Osteoblast (primary cell): ENCODE measurements around the gene ELMO1. TPM values are rescaled to one million over a fixed set of nuclear protein-coding genes. Genes with fewer than 3 reads are reported as not detected.

ENCODE experiments used
- DNase-seq: peaks from one replicate; pipeline ENCODE4 v3.0.0; 2011; ENCODE audit warnings: low spot score, mixed read lengths; ENCODE audit not compliant: insufficient read length; ENCODE audit errors: missing footprints
- H2AFZ ChIP-seq: 2 replicates; pipeline ENCODE4 v1.6.0; 2011; ENCODE audit warnings: mild to moderate bottlenecking, low read length
- H3K27ac ChIP-seq: 2 replicates; pipeline ENCODE4 v1.5.1; 2011; ENCODE audit warnings: mild to moderate bottlenecking, low read depth, low read length, moderate library complexity
- H3K27me3 ChIP-seq: 2 replicates; pipeline ENCODE4 v1.6.0; 2012; ENCODE audit warnings: mild to moderate bottlenecking, control low read depth, inconsistent platforms, low read length, moderate library complexity; ENCODE audit not compliant: insufficient read depth
- H3K36me3 ChIP-seq: 2 replicates; pipeline ENCODE4 v1.5.1; 2011; ENCODE audit warnings: mild to moderate bottlenecking, low read length, control low read depth, moderate library complexity; ENCODE audit not compliant: insufficient read depth
- H3K4me1 ChIP-seq: 2 replicates; pipeline ENCODE4 v1.5.1; 2011; ENCODE audit warnings: mild to moderate bottlenecking, low read length, control low read depth, moderate library complexity; ENCODE audit not compliant: insufficient read depth
- H3K4me2 ChIP-seq: 2 replicates; pipeline ENCODE4 v1.6.0; 2011; ENCODE audit warnings: mild to moderate bottlenecking, low read length; ENCODE audit not compliant: insufficient read depth
- H3K4me3 ChIP-seq: fragments of 200-600 bp; sonication (generic); 3 replicates; pipeline ENCODE4 v1.5.1; 2012; ENCODE audit warnings: mild to moderate bottlenecking, low read length, inconsistent platforms; ENCODE audit not compliant: insufficient read depth
- H3K79me2 ChIP-seq: 2 replicates; pipeline ENCODE4 v1.6.0; 2012; ENCODE audit warnings: mild to moderate bottlenecking, low read length, control low read depth, inconsistent platforms; ENCODE audit not compliant: insufficient read depth
- H3K9me3 ChIP-seq: 2 replicates; pipeline ENCODE4 v1.5.1; 2011; ENCODE audit warnings: low read depth, low read length, control low read depth
- H4K20me1 ChIP-seq: 2 replicates; pipeline ENCODE4 v1.6.0; 2012; ENCODE audit warnings: mild to moderate bottlenecking, low read length, control low read depth; ENCODE audit not compliant: insufficient read depth
- total RNA-seq: library from RNA; depleted of rRNA; stranded (reverse); fragments of >200 nt; gene quantifications from 2 replicates; pipeline ENCODE4 v1.2.3, GENCODE V29; 2012
- TF ChIP-seq, protein P1 (sequence below): IDR thresholded peaks from 2 replicates; pipeline ENCODE4 v1.5.1; 2011; ENCODE audit warnings: mild to moderate bottlenecking, low read depth, low read length, moderate library complexity; ENCODE audit errors: extremely low read depth

ELMO1 gene
- total RNA-seq, 1 donor: 2.2 TPM

DNA sequence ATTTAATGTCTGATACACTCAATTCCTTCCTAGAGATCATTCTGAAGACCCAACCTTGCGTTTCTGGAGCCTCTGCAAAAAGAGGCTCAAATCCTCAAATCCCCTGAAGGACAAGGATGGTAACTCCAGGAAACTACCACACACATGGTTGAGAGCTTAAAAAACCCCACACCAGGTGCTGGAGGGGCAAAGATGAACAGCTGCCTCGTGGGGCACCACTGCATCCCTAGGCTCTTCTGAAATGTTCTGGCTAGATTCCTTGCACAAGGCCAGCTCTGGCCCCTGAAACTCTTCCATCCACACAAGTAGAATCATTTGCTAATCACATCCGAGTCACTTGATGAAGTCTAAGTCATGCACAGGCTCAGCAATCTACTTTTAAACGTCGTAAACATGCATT is 286.6 kb downstream of the ELMO1 start:
- Histone ChIP-seq H3K79me2 (no peaks in the 10 kb centered on the region), H3K4me1 (no peaks in the 10 kb centered on the region), H3K4me2 (no peak overlapping the region), H3K27ac (no peak overlapping the region), H3K4me3 (no peak overlapping the region), H3K36me3 (no peaks in the 10 kb centered on the region), H2AFZ (no peak overlapping the region), H4K20me1 (no peaks in the 10 kb centered on the region), H3K9me3 (no peaks in the 10 kb centered on the region), H3K27me3 (no peaks in the 10 kb centered on the region)
- TF ChIP-seq, protein P1, sequence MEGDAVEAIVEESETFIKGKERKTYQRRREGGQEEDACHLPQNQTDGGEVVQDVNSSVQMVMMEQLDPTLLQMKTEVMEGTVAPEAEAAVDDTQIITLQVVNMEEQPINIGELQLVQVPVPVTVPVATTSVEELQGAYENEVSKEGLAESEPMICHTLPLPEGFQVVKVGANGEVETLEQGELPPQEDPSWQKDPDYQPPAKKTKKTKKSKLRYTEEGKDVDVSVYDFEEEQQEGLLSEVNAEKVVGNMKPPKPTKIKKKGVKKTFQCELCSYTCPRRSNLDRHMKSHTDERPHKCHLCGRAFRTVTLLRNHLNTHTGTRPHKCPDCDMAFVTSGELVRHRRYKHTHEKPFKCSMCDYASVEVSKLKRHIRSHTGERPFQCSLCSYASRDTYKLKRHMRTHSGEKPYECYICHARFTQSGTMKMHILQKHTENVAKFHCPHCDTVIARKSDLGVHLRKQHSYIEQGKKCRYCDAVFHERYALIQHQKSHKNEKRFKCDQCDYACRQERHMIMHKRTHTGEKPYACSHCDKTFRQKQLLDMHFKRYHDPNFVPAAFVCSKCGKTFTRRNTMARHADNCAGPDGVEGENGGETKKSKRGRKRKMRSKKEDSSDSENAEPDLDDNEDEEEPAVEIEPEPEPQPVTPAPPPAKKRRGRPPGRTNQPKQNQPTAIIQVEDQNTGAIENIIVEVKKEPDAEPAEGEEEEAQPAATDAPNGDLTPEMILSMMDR: no peak
- DNase-seq: no peak

- H3K79me2 ChIP-seq: no peaks in the 10 kb centered on the region
- DNase-seq: peak; percentile 25
- no peaks in the 10 kb centered on the region for H4K20me1 ChIP-seq
- H3K9me3 ChIP-seq: no peaks in the 10 kb centered on the region
- no peaks in the 10 kb centered on the region for H3K27me3 ChIP-seq
- no peak overlapping the region for H2AFZ ChIP-seq
- no peaks in the 10 kb centered on the region for H3K4me1 ChIP-seq
- H3K36me3 ChIP-seq: no peaks in the 10 kb centered on the region
- TF ChIP-seq, protein P1: no peak
- no peak overlapping the region for H3K4me2 ChIP-seq
- H3K27ac ChIP-seq: no peak overlapping the region
- no peak overlapping the region for H3K4me3 ChIP-seq
Observed at GRCh38 chr7:37160656-37161055, 288.0 kb downstream of the ELMO1 start.

DNA sequence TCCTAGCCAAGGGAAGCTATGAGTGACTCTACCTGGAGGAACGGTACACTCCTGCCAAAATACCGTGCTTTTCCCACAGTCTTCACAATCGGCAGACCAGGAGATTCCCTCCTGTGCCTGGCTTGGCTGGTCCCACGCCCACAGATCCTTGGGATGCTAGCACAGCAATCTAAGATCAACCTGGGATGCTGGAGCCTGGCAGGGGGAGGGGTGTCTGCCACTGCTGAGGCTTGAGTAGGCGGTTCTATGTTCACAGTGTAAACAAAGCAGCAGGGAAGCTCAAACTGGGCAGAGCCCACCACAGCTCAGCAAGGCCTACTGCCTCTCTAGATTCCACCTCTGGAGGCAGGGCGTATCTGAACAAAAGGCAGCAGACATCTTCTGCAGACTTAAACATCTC is 295.3 kb downstream of the ELMO1 start:
- no peaks in the 10 kb centered on the region for H3K4me1 ChIP-seq
- no peaks in the 10 kb centered on the region for H3K79me2 ChIP-seq
- no peak overlapping the region for H3K4me2 ChIP-seq
- no peak overlapping the region for H3K27ac ChIP-seq
- DNase-seq: no peak
- H3K9me3 ChIP-seq: no peaks in the 10 kb centered on the region
- H4K20me1 ChIP-seq: no peaks in the 10 kb centered on the region
- no peak overlapping the region for H3K4me3 ChIP-seq
- no peaks in the 10 kb centered on the region for H3K36me3 ChIP-seq
- no peaks in the 10 kb centered on the region for H3K27me3 ChIP-seq
- TF ChIP-seq, protein P1: no peak
- H2AFZ ChIP-seq: no peak overlapping the region

DNA sequence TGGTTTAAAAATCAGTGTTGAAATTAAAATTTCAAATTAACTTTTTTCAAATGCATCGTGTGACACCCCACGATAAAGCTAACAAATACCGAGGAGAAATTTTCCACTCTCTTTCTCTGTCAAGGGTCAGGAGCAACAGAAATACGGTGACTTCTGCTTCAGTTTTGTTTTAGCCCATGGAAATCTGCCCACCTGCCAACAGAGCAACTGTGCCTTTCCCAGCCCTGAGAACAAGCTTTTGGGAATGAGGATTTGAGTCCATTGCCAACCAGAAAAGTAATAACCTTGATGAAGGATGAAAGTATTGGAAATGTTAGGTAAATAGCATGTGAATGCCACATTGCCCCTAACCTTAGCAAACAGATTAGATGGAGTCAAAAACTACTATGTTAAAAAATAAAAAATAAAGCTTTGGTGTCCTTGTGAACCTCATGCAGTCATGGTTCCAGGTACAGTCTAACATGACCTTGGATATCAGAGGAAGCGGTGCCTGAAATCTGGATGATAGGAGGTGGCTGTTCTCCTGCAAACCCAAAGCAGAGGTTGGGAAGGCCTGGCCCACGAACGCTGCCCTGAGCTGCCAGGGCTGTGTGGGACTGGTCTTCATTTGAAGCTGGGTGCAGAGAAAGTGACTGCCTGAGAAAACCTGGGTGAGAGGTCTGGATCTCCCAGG is 296.8 kb downstream of the ELMO1 start:
- H3K79me2 ChIP-seq: no peaks in the 10 kb centered on the region
- no peaks in the 10 kb centered on the region for H3K9me3 ChIP-seq
- H3K4me3 ChIP-seq: no peak overlapping the region
- no peak overlapping the region for H3K27ac ChIP-seq
- TF ChIP-seq, protein P1: no peak
- DNase-seq: no peak
- H2AFZ ChIP-seq: no peak overlapping the region
- H4K20me1 ChIP-seq: no peaks in the 10 kb centered on the region
- H3K4me1 ChIP-seq: no peaks in the 10 kb centered on the region
- H3K36me3 ChIP-seq: no peaks in the 10 kb centered on the region
- H3K27me3 ChIP-seq: no peaks in the 10 kb centered on the region
- no peak overlapping the region for H3K4me2 ChIP-seq
